RPMI7951 (cell line): Measurements from ENCODE around the gene CPA5. TPM values are rescaled to one million over a fixed set of nuclear protein-coding genes. Genes with fewer than 3 reads are reported as not detected.
A peak's percentile ranks its signal among the peaks of the same experiment; 100 is the strongest.

Source experiments
- DNase-seq: peaks from one replicate; pipeline ENCODE4 v3.0.0-alpha.2; 2012; ENCODE audit warnings: low read depth
- total RNA-seq: library from RNA; depleted of rRNA; stranded (reverse); fragments of >200 nt; shearing (Covaris generic); gene quantifications from 2 replicates; pipeline ENCODE4 v1.2.3, GENCODE V29; 2014

The CPA5 gene
- total RNA-seq, 1 experiment from 2014 or later: 0.12 TPM

- no peak for DNase-seq
These were observed 12.2 kb upstream of the CPA5 start for GRCh38 chr7:130332259-130333053.

DNA sequence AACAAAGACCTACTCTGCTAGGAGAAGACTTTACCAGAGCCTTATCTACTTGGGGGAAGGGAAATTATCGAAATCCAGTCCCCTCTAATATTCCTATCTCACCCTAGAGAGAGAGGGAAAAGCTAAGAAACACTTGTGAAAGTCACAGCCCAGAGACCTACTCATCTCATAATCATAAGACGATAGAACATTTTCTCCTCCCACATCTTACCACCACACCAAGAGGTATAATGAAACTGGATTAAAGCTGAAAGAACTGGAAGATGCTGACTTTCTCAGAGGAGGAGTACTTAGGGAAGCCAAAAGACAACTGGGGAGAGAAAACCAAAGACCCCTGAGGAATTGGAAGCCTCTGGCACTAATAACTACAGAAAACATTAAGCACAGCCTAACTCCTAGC is 10.8 kb upstream of the CPA5 start:
- DNase-seq: no peak

GRCh38 chr7:130334274-130334673 is 10.3 kb upstream of the CPA5 start:
- DNase-seq: no peak

GRCh38 chr7:130337410-130337971 is 7.1 kb upstream of the CPA5 start:
- no peak for DNase-seq

- DNase-seq: no peak
These were observed 6.4 kb upstream of the CPA5 start for GRCh38 chr7:130338233-130338632.

DNA sequence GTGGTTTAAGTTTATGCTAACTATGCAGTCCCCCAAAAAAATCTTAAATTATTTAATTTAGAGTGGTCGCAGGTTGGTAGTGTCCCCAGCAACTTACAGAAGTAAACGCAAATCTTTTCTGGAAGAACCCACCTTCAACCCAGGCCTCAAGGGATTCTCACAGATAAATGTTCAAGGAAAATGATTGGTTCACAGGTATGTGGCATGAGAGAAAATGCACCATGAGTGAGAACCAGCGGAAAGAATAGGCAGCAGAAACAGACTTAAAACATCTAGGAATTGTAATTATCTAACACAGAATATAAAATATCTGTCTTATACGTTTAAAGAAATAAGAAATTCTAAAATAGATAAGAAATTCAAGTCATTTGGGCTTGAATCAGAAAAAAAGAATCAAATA is 2.7 kb upstream of the CPA5 start:
- DNase-seq: no peak

- no peak for DNase-seq
These were observed 1.8 kb upstream of the CPA5 start for GRCh38 chr7:130342701-130343380.

- DNase-seq: no peak
These were observed 520 bp downstream of the CPA5 start for GRCh38 chr7:130345136-130345535.

DNA sequence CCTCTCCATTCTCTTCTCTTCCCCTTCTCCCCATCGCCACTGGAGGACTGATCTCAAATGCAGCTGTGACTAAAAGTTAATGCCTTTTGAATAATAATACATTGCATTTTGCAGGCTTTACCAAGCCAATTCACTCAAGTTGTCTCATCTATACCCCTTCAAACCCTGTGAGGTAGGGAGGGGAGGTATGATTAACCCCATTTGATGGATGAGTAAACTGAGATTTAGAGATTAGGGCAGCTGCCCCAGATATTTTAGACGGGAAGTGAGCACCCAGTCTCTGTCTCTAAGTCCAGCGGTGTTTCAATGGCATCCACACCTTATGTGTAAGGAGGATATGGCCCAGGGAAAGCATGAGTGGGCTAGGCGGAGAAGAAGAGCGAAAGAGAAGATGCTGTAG is 1.1 kb downstream of the CPA5 start:
- DNase-seq: no peak

GRCh38 chr7:130346177-130346905 is 1.7 kb downstream of the CPA5 start:
- peak; percentile 37 for DNase-seq

DNA sequence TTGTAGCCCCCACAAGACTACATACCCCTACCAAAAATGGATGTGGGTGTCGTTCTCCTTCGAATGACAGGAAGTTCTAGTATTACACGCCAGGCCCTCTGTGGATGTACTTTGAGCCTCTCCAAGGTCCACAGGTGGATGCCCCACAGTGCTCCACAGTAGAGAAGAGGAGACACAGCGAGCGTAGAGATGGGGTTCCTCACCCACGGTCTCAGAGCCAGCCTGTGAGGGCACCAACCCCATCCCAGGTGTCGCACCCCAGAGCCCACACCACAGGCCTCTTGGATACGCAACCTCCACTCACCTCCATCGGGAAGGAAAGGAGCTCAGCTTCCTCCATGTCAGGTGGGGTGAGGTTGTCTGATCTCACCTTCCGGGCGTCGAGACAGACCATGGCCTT is 2.3 kb downstream of the CPA5 start:
- no peak for DNase-seq

GRCh38 chr7:130349911-130350782 is 5.5 kb downstream of the CPA5 start:
- DNase-seq: peak; percentile 95

DNA sequence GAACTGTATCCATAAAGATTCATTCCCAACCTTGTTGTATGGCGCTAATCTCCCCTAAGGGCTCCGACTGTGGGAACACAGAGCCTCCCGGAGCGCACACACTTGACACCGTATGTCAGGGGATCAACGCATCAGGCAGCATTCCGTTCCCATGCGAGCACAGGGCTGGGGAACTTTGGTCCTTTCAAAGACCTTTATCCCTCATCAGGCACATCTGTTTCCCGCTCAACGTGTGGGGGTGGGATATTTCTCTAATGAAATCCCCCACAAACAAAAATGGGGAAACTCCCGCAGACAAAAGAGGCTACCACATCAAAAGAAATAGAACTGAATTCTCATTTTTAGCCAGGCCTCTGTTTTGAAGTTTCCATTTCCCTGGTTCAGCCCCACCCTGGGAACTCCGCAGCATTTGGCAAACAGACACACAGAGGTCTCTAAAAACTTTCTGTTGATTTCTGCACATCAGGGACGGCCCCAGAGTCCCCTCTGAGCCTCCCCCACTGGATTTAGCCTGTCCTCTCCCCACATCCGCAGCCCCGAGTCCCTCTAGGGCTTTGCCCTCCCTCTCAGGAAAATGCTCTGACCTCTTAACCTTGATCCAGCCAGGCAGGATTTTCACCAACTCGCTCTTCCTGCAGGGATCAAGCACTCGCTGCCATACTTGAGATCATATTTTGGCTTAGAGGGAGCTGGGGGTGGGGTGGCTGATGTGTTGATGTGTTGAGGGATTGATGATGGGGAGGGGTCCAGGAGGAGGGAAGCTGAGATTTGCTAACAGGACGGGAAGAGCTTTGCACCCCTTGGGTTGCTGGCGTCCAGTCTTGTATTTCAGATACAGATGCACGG is 6.6 kb downstream of the CPA5 start:
- peak; percentile 85 for DNase-seq

- no peak for DNase-seq
These were observed 7.1 kb downstream of the CPA5 start for GRCh38 chr7:130351791-130352090.

DNA sequence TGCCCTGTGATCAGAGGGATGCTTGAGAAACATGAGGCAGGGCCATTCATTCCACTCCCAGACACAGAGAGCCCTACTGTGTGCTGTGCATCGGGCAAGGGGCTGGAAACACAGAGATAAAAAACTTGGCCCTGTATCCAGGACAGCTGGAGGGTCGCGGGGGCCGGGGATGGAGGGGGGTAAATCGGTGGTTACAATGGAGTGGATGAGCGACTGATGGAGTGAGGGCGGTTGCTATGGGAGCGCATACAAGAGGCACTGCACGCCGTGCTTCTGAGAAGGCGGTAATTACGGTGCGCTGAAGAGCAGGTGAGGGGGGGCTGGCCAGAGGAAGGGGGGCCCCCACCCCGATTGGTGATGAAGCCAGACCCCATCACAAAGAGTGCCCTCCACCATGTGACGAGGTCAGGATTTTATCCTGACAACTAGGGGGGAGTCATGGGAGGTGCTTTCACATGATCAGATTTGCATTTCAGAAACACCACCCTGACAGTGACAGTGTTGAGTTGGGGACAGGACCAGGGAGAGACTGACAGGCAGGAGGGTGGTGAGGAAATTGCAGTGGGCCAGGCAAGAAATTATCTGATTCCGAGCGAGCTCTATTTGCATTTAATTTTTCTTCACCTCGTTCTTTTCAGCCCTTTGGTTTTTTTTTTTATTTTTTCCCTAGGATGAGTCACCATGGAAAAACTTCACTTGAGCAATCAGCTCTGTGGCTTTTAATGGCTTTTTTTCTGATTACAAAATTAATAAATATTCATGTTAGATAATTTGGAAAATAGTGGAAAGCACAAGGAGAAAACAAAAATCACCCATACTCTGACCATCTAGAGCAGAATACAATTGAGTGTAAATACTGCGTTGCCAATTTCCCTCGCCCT is 7.8 kb downstream of the CPA5 start:
- peak; percentile 63 for DNase-seq

- DNase-seq: no peak
These were observed 8.6 kb downstream of the CPA5 start for GRCh38 chr7:130353196-130353595.

- DNase-seq: peak; percentile 100
These were observed 11.7 kb downstream of the CPA5 start for GRCh38 chr7:130356121-130356875.

DNA sequence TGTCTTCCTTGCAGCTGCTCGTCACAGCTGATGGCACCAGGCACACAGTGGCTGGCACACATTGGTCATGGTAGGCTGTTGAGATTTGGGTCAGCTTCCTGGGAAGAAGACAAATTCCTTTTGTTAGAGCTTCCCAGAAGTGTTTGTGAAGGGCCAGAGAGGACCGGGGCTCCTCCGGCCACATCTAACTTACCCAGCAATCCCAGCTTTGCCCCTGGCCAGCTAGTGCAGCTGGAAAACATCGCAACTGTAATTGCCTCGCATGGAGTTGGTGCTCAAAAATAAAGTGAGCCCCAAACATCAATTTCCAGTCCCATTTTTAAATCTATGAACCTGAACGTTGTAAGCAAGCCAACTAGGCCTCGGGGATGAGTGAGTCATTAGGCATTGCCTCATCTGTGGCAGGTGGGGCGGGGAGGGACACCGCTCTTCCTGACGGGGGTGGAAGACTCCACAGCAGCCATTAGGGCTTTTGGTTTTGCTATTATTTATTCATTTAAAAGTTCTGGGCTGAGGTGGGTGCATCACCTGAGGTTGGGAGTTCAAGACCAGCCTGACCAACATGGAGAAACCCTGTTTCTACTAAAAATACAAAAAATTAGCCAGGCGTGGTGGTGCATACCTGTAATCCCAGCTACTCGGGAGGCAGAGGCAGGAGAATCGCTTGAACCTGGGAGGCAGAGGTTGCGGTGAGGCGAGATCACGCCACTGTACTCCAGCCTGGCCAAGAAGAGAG is 12.4 kb downstream of the CPA5 start:
- DNase-seq: peak; percentile 96
